Right lobe of liver (tissue), 4 donors: ENCODE data around the gene PGA3.

Experiments
- CTCF ChIP-seq, 4 donors: fragments of 200-600 bp in 3 of 4; fragments of 450-650 bp in 1 of 4; IDR thresholded peaks; one replicate each; pipeline versions ENCODE4 v1.5.1 to v1.8.0; 2016 to 2022; ENCODE audit warnings: antibody characterized with exemption in 4 of 4, mild to moderate bottlenecking in 2 of 4
- POLR2A ChIP-seq: fragments of 450-650 bp; IDR thresholded peaks from one replicate; pipeline ENCODE4 v1.6.1; 2017; ENCODE audit warnings: antibody characterized with exemption, mild to moderate bottlenecking
- donor health status: DM: no; HTN: no; CAD: no.
- donor health status: DM: no; HTN: no; CAD: no.
- donor health status: DM: no; HTN: yes; CAD: no.

GRCh38 chr11:61164606-61165424, 38.5 kb upstream of the PGA3 start:
- TF ChIP-seq CTCF (IDR thresholded peaks at IDR 0.05), result no peak
- TF ChIP-seq POLR2A, result no peak
